HFFc6 (cell line): ENCODE measurements around the gene MCC. TPM values are rescaled to one million over a fixed set of nuclear protein-coding genes. Genes with fewer than 3 reads are reported as not detected.

ENCODE experiments used
- DNase-seq: peaks from one replicate; pipeline ENCODE4 v3.0.0-alpha.2; 2018
- H3K27ac Mint-ChIP-seq: 2 replicates; pipeline ENCODE4 v1.8.0; 2020; ENCODE audit warnings: mild to moderate bottlenecking, mixed read lengths
- H3K27me3 Mint-ChIP-seq: 2 replicates; pipeline ENCODE4 v1.8.0; 2021; ENCODE audit warnings: mild to moderate bottlenecking, moderate library complexity, mixed read lengths; ENCODE audit not compliant: insufficient read depth
- H3K36me3 Mint-ChIP-seq: 2 replicates; pipeline ENCODE4 v1.8.0; 2021; ENCODE audit warnings: low read depth, mixed read lengths
- H3K4me1 Mint-ChIP-seq: 2 replicates; pipeline ENCODE4 v1.8.0; 2020; ENCODE audit warnings: low read depth, mixed read lengths
- H3K4me3 Mint-ChIP-seq: 2 replicates; pipeline ENCODE4 v1.8.0; 2020; ENCODE audit warnings: mild to moderate bottlenecking, moderate library complexity, mixed read lengths
- H3K9me3 Mint-ChIP-seq: 2 replicates; pipeline ENCODE4 v1.8.0; 2020; ENCODE audit warnings: mild to moderate bottlenecking, mixed read lengths
- CTCF ChIP-seq: fragments of 200-600 bp; sonication (generic); IDR thresholded peaks from 2 replicates; pipeline ENCODE4 v1.5.0; 2021; ENCODE audit warnings: antibody characterized with exemption, mild to moderate bottlenecking
- total RNA-seq, 6 experiments: library from RNA; stranded (reverse); fragmentation: NEBNext Ultra II Directional; extraction: Animal tissue kit (Norgen Biotek cat#: 25700); gene quantifications; 2 replicates in 1 of 6; 3 replicates in 5 of 6; pipeline ENCODE4 v1.2.3, GENCODE V29; 2021

The MCC gene
- total RNA-seq, 6 experiments from 2014 or later: 2.5 to 4.9 (median 3.0) TPM

GRCh38 chr5:113294311-113295110 lies 193.7 kb downstream of the MCC start:
- Mint-ChIP-seq H3K9me3 (no peaks in the 10 kb centered on the region), H3K4me3 (peak overlapping the region; percentile 95), H3K4me1 (peaks cover 17% of the 10 kb centered on the region), H3K36me3 (no peaks in the 10 kb centered on the region), H3K27ac (peak overlapping the region; percentile 65), H3K27me3 (peaks cover 13% of the 10 kb centered on the region)
- DNase-seq: peak; percentile 79
- TF ChIP-seq CTCF: peak; percentile 5; the same call in 1 of the 2 replicates

GRCh38 chr5:113293975-113294310 lies 194.3 kb downstream of the MCC start:
- H3K4me3 Mint-ChIP-seq: peak overlapping the region; percentile 95
- H3K27ac Mint-ChIP-seq: peak overlapping the region; percentile 65; the same call in 1 of the 2 replicates
- TF ChIP-seq CTCF: no peak
- peaks cover 13% of the 10 kb centered on the region for H3K27me3 Mint-ChIP-seq
- H3K4me1 Mint-ChIP-seq: peaks cover 17% of the 10 kb centered on the region
- H3K9me3 Mint-ChIP-seq: no peaks in the 10 kb centered on the region
- no peaks in the 10 kb centered on the region for H3K36me3 Mint-ChIP-seq
- DNase-seq: no peak

GRCh38 chr5:113293068-113293974 lies 194.9 kb downstream of the MCC start:
- Mint-ChIP-seq H3K4me3 (peak overlapping the region; percentile 95), H3K27me3 (peaks cover 13% of the 10 kb centered on the region), H3K36me3 (no peaks in the 10 kb centered on the region), H3K9me3 (no peaks in the 10 kb centered on the region), H3K4me1 (peaks cover 17% of the 10 kb centered on the region), H3K27ac (no peak overlapping the region)
- TF ChIP-seq CTCF: no peak
- no peak for DNase-seq

GRCh38 chr5:113292462-113292861 lies 195.8 kb downstream of the MCC start:
- no peaks in the 10 kb centered on the region for H3K9me3 Mint-ChIP-seq
- peaks cover 9% of the 10 kb centered on the region for H3K27me3 Mint-ChIP-seq
- H3K27ac Mint-ChIP-seq: no peak overlapping the region
- peaks cover 17% of the 10 kb centered on the region for H3K4me1 Mint-ChIP-seq
- no peaks in the 10 kb centered on the region for H3K36me3 Mint-ChIP-seq
- no peak for DNase-seq
- no peak overlapping the region for H3K4me3 Mint-ChIP-seq
- TF ChIP-seq CTCF: no peak

- Mint-ChIP-seq H3K27me3 (no peaks in the 10 kb centered on the region; the same call in none of the 2 replicates), H3K27ac (no peak overlapping the region), H3K36me3 (no peaks in the 10 kb centered on the region), H3K4me3 (no peak overlapping the region), H3K4me1 (peaks cover 5% of the 10 kb centered on the region; the same call in 1 of the 2 replicates), H3K9me3 (no peaks in the 10 kb centered on the region)
- no peak for DNase-seq
- TF ChIP-seq CTCF: no peak
Observed at GRCh38 chr5:113283558-113283957, 204.7 kb downstream of the MCC start.
